NCI-H2171 treated with DMSO at 0.1 percent for 48 hours (cell line): ENCODE results near the gene MNS1.
"Not testable (repeated sequence)": the region's sequence is repeated elsewhere in the genome, so short reads cannot be mapped to it uniquely, and the experiment has no call there.

Experiments
- DNase-seq: peaks from one replicate; lab custom pipeline; 2025; lab: John Stamatoyannopoulos, UW

MNS1 gene

GRCh38 chr15:56445746-56446145 is 19.2 kb downstream of the MNS1 start:
- no peak for DNase-seq

- DNase-seq = no peak
Observed at GRCh38 chr15:56442354-56442753, 22.6 kb downstream of the MNS1 start.

- DNase-seq = no peak
Observed at GRCh38 chr15:56440214-56440770, 24.6 kb downstream of the MNS1 start.

DNA sequence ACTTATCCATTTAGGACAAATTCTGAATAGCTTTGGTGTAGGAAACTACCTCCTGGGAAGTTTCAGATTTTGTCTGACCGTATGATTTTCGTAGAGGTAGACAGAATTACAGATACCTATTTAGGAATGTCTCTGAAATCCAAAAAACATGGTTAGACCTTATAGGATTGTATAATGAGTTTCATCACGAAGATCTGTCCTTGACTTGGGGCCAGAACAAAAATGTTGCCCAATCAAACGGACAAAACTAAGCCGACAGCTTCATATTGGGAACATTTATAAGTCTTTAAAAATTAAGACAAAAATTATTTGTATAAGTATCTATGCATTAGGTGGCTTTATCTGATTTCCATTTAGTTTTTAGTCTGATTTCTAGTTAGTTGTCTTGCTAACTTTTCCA is 32.6 kb downstream of the MNS1 start:
- DNase-seq = no peak

GRCh38 chr15:56428821-56429458 is 36.0 kb downstream of the MNS1 start:
- peak; percentile 73 for DNase-seq

GRCh38 chr15:56425976-56426375 is 39.0 kb downstream of the MNS1 start:
- no peak for DNase-seq

- no peak for DNase-seq
Observed at GRCh38 chr15:56425276-56425675, 39.7 kb downstream of the MNS1 start.

DNA sequence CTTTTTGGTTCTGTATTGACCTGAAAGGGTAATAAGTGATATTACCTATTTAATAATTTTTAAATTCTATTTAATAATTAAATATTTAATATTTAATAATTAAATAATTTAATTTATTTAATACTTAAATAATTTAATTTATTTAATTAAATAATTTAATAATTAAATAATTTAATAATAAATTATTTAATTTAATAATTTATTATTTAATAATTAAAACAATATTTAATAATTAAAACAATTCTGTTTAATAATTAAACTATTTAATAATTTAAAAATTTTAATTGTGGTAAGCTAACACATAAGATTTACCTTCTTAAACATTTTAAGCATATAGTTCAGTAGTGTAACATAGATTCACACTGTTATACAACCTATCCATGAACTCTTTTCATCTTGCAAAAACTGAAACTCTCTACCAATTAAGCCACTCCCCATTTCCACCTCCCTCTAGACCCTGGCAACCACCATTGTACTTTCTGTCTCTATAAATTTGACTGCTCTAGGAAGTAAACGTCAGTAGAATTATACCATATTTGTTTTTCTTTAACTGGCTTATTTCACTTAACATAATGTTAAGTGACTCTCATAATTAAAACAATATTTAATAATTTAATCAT is 51.7 kb downstream of the MNS1 start:
- DNase-seq = not testable (repeated sequence)

DNA sequence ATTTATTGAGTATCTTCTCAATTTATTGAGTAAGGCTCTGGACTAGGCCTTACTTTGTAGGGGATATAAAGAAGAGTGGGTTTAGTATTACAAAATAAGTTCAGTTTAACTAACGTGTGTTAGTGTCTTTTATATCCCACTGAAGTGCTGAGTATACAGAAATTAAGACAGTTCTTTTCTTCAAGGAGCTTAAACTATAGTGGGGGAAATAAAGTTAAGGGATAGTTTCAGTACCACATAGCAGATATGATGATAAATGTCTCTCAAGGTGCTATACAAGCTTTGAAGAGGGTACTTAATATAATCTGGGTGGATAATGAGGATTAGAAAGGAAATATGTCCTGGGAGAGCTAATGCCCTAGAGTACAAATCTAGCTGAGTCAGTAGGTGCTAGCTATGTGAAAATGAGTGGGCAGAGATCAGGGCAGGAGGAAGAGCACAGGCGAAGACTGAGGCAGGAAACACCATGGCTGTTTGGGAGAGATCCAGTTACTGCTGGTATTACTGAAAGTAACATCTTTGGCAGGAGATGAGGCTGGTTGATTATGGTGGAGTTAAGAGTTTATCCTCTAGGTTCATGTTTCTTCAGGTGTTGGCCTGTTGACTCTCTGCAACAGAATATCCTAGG is 53.7 kb downstream of the MNS1 start:
- DNase-seq = peak; percentile 8

- DNase-seq = peak; percentile 23
Observed at GRCh38 chr15:56410721-56411120, 54.2 kb downstream of the MNS1 start.

DNA sequence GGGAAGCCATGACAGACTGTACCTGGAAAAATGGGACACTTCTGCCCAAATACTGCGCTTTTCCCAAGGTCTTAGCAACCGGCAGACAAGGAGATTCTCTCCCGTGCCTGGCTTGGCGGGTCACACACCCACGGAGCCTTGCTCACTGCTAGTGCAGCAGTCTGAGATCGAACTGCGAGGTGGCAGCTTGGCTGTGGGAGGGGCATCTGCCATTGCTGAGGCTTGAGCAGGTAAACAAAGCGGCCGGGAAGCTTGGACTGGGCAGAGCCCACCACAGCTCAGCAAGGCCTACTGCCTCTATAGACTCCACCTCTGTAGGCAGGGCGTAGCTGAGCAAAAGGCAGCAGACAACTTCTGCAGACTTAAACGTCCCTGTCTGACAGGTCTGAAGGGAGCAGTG is 65.7 kb downstream of the MNS1 start:
- DNase-seq = not testable (repeated sequence)

GRCh38 chr15:56397325-56397724 is 67.6 kb downstream of the MNS1 start:
- not testable (repeated sequence) for DNase-seq

DNA sequence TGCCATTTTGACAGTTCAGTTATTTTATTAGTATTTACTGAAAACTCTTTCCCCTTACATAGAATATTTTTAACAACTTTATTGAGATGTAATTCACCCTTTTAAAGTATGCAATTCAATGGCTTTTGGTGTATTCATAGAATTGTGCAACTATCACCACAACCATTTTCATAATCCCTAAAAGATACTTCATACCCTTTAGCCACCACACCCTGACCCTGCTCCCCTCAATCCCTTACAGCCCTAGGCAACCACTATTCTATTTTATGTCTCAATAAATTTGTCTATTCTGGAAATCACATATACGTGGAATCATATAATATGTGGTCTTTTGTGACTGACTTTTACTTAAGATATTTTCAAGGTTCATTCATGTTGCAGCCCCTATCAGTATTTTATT is 70.0 kb downstream of the MNS1 start:
- DNase-seq = no peak

GRCh38 chr15:56393277-56393676 is 71.7 kb downstream of the MNS1 start:
- no peak for DNase-seq

DNA sequence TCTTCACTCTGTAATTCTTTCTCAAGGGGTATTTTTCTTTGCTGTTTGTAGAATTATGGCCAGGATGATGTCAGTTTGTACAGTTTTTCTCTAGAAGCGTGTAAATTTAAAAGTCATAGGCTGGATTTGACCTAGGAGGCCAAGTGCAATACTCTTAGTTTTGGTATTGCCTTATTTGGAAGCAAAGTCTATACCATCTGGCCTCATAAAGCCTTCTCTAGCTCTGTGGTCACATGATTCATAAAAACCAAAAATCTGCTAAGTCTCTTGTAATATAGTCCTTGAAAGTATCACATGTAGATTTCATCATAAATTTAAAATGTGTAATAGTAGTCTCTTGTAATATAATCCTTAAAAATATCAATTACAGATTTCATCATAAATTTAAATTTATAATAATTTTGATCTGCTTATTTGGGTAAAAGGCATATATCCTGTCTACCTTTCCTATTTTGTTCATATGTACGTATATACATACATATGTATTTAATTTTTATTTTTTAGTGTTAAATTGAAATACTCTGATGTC is 74.1 kb downstream of the MNS1 start:
- DNase-seq = peak; percentile 60

GRCh38 chr15:56385908-56386307 is 79.0 kb downstream of the MNS1 start:
- no peak for DNase-seq

DNA sequence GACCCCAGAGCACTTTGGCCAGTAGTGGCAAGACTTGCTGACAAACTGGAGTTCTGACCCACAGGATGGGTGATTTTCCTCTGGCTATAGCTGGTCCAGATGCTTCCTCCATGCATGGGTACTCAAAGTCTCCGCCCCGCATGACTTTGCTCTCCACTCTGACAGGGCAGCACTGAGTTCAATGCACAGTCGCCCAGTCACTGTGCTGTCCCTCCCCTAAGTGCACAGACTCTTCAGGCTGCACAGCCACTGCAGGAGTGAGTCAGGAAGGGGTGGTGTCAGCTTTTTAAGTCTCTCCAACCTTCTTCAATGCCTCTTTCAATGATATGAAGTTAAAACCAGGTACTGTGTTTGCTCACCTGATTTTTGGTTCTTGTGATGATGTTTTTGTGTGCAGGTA is 81.9 kb downstream of the MNS1 start:
- DNase-seq = no peak
